DLD1 (cell line): ENCODE data around the gene STOML1.

ENCODE experiments used
- in situ Hi-C: cut with HindIII; loops from 2 replicates; pipeline ENCODE4 v1.10.0; 2017; ENCODE audit warnings: low sequenced_read_pairs

Gene STOML1

GRCh38 chr15:74022706-74023470 is 30.8 kb upstream of the STOML1 start:
- in situ Hi-C loops = no loop called here

GRCh38 chr15:74019734-74020133 is 27.6 kb upstream of the STOML1 start:
- in situ Hi-C loops = no loop called here

- in situ Hi-C loops = no loop called here
Measured at GRCh38 chr15:74013374-74013894, 21.3 kb upstream of the STOML1 start.

- in situ Hi-C loops = no loop called here
Measured at GRCh38 chr15:74011610-74012009, 19.5 kb upstream of the STOML1 start.

- in situ Hi-C loops = no loop called here
Measured at GRCh38 chr15:74010929-74011540, 18.9 kb upstream of the STOML1 start.

GRCh38 chr15:74008901-74009300 is 16.8 kb upstream of the STOML1 start:
- in situ Hi-C loops = no loop called here

- in situ Hi-C loops = no loop called here
Measured at GRCh38 chr15:74007820-74008371, 15.8 kb upstream of the STOML1 start.

- in situ Hi-C loops = no loop called here
Measured at GRCh38 chr15:74006774-74007639, 14.9 kb upstream of the STOML1 start.

GRCh38 chr15:73997986-73998385 is 5.9 kb upstream of the STOML1 start:
- in situ Hi-C loops = no loop called here

- in situ Hi-C loops = no loop called here
Measured at GRCh38 chr15:73996939-73997338, 4.8 kb upstream of the STOML1 start.

GRCh38 chr15:73996267-73996666 is 4.2 kb upstream of the STOML1 start:
- in situ Hi-C loops = no loop called here

- in situ Hi-C loops = no loop called here
Measured at GRCh38 chr15:73994912-73995622, 3.0 kb upstream of the STOML1 start.

GRCh38 chr15:73994413-73994883 is 2.4 kb upstream of the STOML1 start, which contains the start of gene PML:
Gene PML, plus strand, starts transcription at chr15:73994716. Its CDS starts 97 bp downstream, at chr15:73994813.
- in situ Hi-C loops = no loop called here

- in situ Hi-C loops = no loop called here
Measured at GRCh38 chr15:73993211-73993994, 1.3 kb upstream of the STOML1 start.

GRCh38 chr15:73992594-73992898 is 451 bp upstream of the STOML1 start:
- in situ Hi-C loops = no loop called here

GRCh38 chr15:73991260-73991659 is 835 bp downstream of the STOML1 start:
- in situ Hi-C loops = no loop called here

- in situ Hi-C loops = no loop called here
Measured at GRCh38 chr15:73990250-73991005, 1.7 kb downstream of the STOML1 start.

GRCh38 chr15:73989001-73989798 is 2.9 kb downstream of the STOML1 start:
- in situ Hi-C loops = no loop called here
